Measurements from ENCODE around the gene MEIS1.

The MEIS1 gene

DNA sequence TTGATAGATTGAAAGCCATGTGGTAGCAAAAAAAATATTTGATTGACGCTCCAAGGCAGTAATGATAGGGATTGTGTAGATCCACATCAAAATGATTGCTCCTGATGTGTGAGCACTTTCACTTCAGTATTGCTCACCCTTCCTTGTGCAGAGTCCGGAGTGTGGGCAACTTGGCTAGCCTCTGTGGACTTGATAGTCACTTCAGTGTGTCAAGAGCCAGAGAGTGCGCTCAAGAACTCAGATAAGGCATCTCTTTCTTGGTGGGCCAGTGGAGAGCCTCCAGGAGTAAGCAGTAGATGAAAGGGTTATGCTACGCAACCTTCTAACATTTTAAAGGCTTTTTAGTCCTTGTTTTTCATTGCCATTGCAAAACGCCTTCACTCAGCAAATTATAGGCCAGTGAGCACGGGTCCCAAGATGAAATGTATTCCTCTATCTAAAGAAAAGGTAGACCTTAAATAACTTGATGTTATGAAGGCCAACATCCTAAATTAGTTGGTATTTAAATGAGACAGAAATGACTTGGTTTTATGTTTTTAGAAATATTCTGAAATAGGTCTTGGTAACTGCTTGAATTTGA lies 84.4 kb downstream of the MEIS1 start:
- H3K4me3 ChIP-seq (ENCODE audit: low read depth, low read length): no peak overlapping the region
- TF ChIP-seq, protein P1, sequence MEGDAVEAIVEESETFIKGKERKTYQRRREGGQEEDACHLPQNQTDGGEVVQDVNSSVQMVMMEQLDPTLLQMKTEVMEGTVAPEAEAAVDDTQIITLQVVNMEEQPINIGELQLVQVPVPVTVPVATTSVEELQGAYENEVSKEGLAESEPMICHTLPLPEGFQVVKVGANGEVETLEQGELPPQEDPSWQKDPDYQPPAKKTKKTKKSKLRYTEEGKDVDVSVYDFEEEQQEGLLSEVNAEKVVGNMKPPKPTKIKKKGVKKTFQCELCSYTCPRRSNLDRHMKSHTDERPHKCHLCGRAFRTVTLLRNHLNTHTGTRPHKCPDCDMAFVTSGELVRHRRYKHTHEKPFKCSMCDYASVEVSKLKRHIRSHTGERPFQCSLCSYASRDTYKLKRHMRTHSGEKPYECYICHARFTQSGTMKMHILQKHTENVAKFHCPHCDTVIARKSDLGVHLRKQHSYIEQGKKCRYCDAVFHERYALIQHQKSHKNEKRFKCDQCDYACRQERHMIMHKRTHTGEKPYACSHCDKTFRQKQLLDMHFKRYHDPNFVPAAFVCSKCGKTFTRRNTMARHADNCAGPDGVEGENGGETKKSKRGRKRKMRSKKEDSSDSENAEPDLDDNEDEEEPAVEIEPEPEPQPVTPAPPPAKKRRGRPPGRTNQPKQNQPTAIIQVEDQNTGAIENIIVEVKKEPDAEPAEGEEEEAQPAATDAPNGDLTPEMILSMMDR (IDR thresholded peaks at IDR 0.05; ENCODE audit: low read depth, low read length): no peak

DNA sequence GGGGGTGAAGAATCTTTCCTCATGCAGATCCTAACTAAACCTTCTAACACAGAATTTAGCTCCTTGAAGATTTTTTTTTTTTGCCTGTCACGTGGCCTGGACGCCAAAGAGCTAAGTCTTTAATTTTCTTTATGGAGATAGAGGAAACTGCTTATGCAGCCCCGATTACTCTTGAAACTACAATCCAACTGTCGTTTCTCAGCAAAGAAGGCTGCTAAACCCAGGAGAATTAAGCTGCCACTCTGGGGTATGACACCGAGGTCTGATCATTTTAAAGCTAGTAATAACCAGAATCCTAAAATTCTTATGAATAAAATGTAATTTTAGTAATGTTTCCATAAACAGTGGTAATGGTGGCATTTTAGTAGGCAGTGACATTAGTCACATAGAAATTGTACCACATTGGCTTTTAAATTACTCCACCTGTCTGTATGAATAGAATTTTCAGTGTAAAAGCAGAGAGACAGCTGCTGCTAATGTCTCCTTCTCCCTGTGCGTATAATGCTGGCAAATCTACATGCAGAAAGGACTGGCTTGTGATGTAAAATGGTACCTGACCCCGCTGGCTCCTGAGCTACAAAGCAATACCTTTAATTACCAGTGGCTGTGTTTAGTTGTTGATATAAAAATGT lies 86.5 kb downstream of the MEIS1 start:
- TF ChIP-seq, protein P1 (IDR thresholded peaks at IDR 0.05; ENCODE audit: low read depth, low read length): no peak

DNA sequence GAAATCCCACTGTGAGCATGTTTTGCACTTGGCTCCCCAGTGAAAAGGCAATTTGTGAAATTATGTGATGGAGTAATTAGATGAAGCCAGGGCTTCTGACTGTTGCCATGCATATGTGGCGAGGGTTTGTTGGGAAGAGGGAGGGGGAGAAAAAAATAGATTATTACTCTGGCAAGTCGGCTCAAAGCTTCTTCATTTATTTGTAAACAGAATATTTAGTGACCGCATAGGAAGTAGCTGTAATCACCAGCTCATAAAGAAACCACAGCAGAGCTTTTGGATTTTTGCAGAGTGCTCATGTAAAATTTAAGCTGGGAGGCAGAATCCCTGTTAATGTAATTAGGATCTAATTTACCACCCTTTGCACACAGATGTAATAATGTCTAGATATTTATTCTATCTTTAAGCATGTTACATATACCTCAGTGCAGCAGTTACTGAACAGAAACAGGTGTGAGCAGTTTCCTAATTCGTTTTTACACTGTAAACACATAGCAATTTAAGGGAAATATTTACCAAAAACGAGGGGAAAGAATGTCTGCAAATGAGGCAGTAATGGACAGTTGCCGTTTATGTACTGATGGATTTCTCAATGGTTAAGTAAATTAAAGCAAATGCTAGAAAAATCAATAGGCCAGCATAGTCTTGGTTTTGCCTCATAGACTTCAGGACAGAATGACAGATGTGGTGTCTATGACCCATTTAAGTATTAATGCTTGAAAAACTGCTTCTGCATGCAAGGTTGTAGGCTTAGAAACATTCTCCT lies 87.9 kb downstream of the MEIS1 start:
- H3K4me3 ChIP-seq (ENCODE audit: low read depth, low read length): no peak overlapping the region
- TF ChIP-seq, protein P1 (IDR thresholded peaks at IDR 0.05; ENCODE audit: low read depth, low read length): no peak

More for the DNA sequence above, 86.5 kb downstream of the MEIS1 start:
- no peak overlapping the region for H3K4me3 ChIP-seq (ENCODE audit: low read depth, low read length)

DNA sequence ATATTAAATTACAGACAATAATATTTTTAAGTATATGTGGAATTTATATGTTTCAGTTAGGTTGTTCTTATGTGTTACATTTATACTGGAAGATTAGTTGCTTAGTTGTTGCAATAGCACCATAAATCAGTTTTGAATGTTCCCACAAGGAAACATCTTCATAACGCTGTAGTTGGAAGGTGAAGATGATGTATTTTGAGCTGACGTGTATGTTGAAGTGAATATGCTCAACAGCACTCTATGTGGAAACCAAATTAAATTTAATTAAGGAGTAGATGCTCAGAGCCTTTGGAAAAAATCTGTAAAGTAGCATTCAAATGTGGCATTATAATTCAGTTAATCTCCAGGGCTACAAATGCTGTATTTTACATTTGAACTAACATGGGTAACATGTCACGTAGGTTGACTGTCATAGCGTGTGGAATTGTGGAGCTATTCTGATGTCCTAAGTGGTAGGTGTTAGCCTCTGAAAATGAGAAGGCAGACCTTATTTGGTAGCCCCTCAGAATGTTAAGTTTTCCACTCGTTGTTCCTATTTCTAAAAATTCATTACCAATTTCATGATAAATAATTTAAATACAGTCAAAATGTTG lies 88.5 kb downstream of the MEIS1 start:
- TF ChIP-seq, protein P1 (IDR thresholded peaks at IDR 0.05; ENCODE audit: low read depth, low read length): no peak
- H3K4me3 ChIP-seq (ENCODE audit: low read depth, low read length): no peak overlapping the region

DNA sequence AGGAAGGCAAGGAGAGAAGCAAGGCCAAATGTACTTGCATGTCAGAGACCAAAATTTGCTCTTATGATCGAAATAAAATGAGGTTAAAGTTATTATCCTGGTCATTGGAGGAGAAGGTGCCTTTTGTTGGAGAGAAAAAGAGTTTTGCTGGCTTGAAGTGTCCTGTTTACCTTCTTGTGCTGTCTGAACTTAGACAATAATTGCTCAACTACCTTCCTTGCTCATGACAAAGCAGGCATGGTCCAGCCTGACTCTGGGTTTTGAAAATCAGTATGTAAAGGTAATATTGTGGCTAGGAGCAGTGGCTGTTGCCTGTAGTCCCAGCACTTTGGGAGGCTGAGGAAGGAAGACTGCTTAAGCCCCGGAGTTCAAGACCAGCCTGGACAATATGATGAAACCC lies 89.1 kb downstream of the MEIS1 start:
- TF ChIP-seq, protein P1 (IDR thresholded peaks at IDR 0.05; ENCODE audit: low read depth, low read length): no peak
- H3K4me3 ChIP-seq (ENCODE audit: low read depth, low read length): no peak overlapping the region

DNA sequence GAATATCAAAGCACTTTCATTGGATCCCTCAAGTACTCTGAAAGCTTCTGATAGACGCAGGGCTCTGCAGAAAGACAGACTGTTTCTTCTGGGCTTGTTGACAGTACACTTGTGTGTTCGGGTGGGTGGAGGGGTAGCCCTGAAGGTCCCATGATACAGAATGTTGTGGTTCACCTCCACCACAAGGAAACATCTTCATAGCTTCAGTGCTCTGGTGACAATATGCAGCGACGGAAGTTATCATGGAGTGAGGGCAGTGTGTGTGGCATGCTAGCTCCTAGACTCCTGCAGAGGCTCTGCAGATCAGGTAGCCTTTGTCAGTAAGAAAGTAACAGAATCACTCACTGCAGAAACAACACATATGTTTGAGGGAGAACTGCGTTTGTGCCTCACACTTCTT lies 90.7 kb downstream of the MEIS1 start:
- TF ChIP-seq, protein P1 (IDR thresholded peaks at IDR 0.05; ENCODE audit: low read depth, low read length): no peak
- H3K4me3 ChIP-seq (ENCODE audit: low read depth, low read length): no peak overlapping the region

All from WI38 (cell line).